GM12865 (cell line): Measurements from ENCODE around the gene SERINC1.
"Not testable (repeated sequence)": the region's sequence is repeated elsewhere in the genome, so short reads cannot be mapped to it uniquely, and the experiment has no call there.

Experiments
- DNase-seq: peaks from one replicate; pipeline ENCODE4 v3.0.0; 2010; ENCODE audit warnings: low read depth
- H3K4me3 ChIP-seq: 2 replicates; pipeline ENCODE4 v1.5.1; 2011; ENCODE audit warnings: mild to moderate bottlenecking, low read depth, low read length, control low read depth
- TF ChIP-seq, protein P1 (sequence below): IDR thresholded peaks from 2 replicates; pipeline ENCODE4 v1.5.1; 2011; ENCODE audit warnings: low read length, control low read depth, low read depth, inconsistent platforms; ENCODE audit not compliant: insufficient read depth; ENCODE audit errors: missing control alignments

The SERINC1 gene

DNA sequence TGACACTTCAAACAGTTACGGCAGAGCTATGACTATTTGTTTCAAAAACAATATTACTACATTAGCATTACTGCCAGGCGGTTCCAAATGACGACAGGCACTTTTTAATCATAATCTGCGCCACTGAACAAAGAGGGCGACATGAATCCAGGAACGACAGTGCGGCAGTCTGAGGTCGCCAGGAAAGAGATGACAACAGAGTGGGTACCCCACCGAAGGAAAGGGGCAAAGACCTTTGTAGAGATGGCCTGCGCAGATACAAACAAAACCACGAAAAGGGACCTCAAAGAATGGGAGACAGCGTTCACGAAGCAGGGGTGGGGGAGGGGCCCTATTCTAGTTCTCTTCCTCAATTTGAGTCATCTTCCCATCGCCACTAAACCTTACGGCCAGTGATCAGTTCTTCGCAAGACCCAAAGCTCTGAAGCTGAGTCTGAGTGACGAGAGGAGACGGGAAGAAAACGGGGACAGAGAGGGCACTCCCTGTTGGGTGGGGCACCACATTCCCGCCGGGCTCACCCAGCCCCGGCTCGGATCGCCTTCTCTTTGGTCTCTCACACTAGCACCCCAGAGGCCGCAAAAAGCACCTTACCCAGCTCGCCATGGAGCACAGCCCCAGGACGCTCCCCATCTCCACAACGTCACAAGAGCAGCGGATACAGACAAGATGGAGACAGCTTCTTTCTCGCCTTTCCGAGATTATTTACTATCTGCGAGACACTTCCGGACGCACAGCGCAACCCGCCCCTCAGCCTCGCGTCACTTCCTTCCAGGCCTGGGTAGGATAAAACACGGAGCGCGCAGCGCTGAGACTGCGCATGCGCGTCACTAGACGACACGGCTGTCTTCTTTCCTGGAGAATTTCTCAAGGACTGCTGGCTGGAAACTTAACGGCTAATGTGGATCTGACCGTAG lies at the start of gene SERINC1:
Gene SERINC1, minus strand, starts transcription at position 701 of the 915 bp plus-strand sequence. Its CDS starts 70 bp downstream, at position 631.
- peak; percentile 95 for DNase-seq
- TF ChIP-seq, protein P1, sequence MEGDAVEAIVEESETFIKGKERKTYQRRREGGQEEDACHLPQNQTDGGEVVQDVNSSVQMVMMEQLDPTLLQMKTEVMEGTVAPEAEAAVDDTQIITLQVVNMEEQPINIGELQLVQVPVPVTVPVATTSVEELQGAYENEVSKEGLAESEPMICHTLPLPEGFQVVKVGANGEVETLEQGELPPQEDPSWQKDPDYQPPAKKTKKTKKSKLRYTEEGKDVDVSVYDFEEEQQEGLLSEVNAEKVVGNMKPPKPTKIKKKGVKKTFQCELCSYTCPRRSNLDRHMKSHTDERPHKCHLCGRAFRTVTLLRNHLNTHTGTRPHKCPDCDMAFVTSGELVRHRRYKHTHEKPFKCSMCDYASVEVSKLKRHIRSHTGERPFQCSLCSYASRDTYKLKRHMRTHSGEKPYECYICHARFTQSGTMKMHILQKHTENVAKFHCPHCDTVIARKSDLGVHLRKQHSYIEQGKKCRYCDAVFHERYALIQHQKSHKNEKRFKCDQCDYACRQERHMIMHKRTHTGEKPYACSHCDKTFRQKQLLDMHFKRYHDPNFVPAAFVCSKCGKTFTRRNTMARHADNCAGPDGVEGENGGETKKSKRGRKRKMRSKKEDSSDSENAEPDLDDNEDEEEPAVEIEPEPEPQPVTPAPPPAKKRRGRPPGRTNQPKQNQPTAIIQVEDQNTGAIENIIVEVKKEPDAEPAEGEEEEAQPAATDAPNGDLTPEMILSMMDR: no peak
- H3K4me3 ChIP-seq: peak within 1 kb of the TSS; percentile 99

DNA sequence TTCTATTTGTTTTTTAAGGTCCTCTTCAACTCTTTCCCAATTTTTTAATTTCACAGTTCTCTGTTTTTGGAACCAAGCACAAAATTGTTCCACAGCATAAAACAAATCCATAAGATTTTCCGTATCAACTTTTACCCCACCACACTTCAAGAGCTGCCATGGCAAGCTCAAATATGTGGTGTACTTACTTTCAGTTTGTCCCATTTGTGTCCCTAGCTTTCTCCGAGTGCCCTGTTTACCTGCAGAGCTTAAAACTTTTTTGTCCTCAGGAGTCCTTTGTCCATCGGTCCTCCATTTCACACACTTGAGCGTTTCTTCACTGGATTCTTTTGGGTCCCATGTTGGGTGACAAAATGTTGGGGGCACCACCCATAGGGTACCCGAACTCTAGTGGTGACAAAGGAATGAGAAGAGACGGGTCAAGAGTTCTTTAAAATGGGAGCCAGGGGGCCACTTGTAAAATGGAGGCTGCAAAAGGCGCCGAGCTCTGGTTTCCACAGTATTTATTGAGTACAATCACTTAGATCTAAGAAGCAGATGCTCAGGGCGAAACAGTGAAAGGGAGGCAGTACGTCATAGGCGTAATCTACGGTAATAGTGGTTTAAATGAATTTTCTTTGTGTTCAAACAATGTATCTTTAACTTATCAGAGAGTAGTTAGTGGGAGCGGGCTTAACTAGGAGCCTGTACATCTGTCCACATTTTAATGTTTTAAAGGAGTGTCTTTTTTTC lies 39.8 kb upstream of the SERINC1 start:
- TF ChIP-seq, protein P1: no peak

DNA sequence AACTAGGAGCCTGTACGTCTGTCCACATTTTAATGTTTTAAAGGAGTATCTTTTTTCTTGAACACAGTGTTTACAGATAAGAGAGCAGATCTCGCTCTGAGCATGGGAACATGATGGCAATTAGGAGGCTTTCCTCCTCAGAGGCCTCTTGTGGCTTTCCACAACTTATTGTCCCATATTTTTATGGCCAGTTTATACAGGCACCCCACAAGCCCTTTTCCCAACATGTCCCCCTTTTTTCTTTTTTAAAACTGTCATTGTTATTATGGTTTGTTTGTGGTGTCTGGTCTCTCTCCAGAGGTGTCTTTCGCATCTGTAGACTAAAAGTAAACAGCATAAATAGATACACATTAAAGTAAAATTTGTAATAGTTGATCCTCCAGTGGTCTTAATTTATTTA lies 33.6 kb upstream of the SERINC1 start:
- H3K4me3 ChIP-seq, DNase-seq: not testable (repeated sequence)

More for the DNA sequence above, 39.8 kb upstream of the SERINC1 start:
- H3K4me3 ChIP-seq: no peak overlapping the region
- no peak for DNase-seq

DNA sequence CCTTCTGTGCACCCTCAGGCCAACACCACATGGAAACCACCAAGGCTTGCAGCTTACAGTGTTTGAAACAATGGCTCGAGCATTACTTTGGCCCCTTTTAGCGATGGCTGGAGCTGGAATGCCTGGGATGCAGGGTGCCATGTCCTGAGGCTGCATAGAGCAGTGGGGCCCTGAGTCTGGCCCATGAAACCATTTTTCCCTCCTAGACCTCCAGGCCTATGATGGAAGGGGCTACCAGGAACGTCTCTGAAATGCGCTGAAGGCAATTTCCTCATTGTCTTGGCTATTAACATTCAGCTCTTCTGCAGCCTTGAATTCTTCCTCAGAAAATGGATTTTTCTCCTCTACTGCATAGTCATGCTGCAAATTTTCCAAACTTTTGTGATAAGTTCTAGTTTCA lies 29.9 kb upstream of the SERINC1 start:
- no peak overlapping the region for H3K4me3 ChIP-seq
- TF ChIP-seq, protein P1: no peak
- DNase-seq: no peak

DNA sequence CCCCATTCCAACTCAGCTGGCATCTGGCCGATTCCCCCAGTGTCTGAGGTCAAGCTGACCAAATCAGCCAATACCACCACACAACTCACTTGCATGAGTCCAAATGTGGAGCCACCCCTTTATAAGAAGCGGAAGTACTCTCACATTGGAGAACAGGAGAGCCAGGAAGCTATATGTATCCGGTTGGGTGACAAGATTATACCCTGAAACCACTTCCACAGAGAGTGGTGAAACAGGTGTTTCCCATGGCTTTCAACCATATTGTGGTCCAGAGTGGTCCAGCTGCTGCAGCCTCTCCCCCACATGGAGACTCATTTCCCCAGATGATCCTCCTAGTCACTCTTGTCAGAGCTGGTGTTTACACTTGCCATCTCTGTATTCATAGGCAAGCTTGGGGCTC lies 24.0 kb upstream of the SERINC1 start:
- DNase-seq: peak; percentile 56
- TF ChIP-seq, protein P1: no peak
- H3K4me3 ChIP-seq: no peak overlapping the region

DNA sequence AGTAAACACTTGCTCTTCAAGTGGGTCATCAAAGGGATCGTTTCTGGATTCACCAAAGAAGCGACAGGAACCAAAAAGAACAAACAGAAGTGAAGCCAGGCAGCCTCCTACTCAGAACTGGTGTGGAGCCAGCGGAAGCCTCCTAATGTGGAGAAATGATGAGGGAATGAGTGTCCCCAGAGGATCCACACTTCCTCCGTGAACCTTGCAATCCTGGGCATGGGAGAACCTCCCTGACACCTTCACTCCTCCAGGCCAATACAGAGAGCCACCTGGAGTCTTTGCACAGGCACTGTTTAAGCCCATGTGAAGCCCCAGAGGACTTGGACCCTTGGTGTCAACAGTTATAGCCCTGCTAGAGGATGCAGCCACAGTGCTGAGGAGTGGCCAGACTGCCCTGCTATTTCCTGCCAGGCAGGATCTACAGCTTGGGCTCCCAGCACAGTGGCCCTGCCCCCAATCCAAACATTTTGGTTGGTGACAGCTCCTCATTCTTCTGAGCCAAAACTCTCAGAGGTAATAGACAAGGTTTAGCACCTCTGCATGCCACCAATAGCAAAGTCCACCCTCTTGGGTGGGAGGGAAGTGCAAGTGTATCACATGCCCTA lies 23.2 kb upstream of the SERINC1 start:
- no peak overlapping the region for H3K4me3 ChIP-seq
- TF ChIP-seq, protein P1: no peak
- no peak for DNase-seq
